Vagina (tissue), 2 donors: Measurements from ENCODE around the gene CCR7.

Source experiments
- CTCF ChIP-seq, 3 experiments: fragments of 450-650 bp in 2 of 3; fragments of 200-600 bp in 1 of 3; sonication (generic) in 1 of 3; IDR thresholded peaks; one replicate each; pipeline ENCODE4 v1.5.1; 2017 to 2019; ENCODE audit warnings: antibody characterized with exemption in 3 of 3, mild to moderate bottlenecking in 2 of 3, moderate library complexity in 2 of 3
- POLR2A ChIP-seq, 2 donors: fragments of 450-650 bp; IDR thresholded peaks; one replicate each; pipeline ENCODE4 v1.6.1; 2017; ENCODE audit warnings: antibody characterized with exemption in 2 of 2, mild to moderate bottlenecking in 2 of 2, moderate library complexity in 2 of 2

DNA sequence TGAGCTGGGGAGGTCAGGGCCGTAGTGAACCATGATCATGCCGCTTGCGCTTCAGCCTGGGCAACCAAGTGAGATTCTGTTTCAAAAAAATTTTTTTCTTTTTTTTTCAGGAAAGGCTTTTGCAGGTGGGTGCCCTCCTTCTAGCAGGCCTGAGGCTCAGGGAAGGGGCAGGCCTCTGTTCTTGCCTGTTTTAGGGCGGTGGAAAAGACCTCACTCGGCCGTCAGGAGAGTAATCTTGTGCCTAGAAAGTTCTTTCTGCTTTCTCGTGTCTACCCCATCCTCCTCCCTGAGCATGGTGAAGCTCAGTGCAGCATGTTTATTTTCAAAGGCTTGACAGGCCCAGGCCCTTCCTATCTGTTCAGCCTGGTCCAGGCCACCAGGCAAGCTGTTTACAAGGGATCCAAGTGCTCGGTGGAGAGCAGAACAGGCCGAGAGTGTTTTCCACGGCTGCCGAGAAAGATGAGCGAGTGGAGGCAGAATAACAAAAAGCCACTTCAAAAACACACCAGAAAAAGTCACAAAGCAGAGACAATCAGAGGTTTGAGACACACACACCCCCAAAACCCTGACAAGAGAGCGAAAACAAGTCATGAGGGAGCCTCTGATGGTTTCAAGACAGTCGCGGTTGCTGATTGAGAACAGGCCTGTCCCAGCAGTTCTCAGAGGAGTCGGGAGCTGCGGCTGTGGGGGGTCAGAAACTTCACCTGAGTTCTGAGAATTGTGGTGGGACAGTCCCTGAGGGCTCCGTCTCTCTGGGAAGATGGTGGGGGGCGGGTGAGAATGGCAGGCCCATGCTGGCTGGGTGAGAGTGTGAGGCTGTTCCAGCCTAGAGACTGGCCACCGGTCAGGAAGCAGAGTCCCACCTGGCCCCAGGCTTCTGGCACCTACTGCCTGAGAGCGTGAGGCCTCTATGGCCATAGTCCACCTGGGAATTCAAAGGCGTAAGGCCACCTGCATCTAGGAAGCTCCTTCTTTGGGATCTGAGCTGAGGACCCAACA is 37.5 kb upstream of the CCR7 start:
- no peak for TF ChIP-seq CTCF (IDR thresholded peaks at IDR 0.05)
- TF ChIP-seq POLR2A (IDR thresholded peaks at IDR 0.05) = no peak
